Panc1 (cell line): Measurements from ENCODE around the gene LINC00632. TPM values are rescaled to one million over a fixed set of nuclear protein-coding genes. Genes with fewer than 3 reads are reported as not detected.
A peak's percentile ranks its signal among the peaks of the same experiment; 100 is the strongest.

Experiments
- ATAC-seq: fragments of 200-7000 bp; cut with Tn5 transposase; 2 replicates; pipeline ENCODE4 v1.9.1; 2020; ENCODE audit warnings: mild to moderate bottlenecking, moderate library complexity
- BruUV-seq: library from RNA; stranded (reverse); fragments of 400-500 nt; replicated peaks from 2 replicates; lab custom pipeline; 2021; lab: Mats Ljungman, UMichigan
- CTCF ChIA-PET: fragments of 300-600 bp; sonication (Branson Sonifier 250); formaldehyde crosslinking; loops from one replicate; lab custom pipeline; 2022; ENCODE audit warnings: antibody characterized with exemption; lab: Charles Lee
- POLR2A ChIA-PET: fragments of 300-600 bp; sonication (Branson Sonifier 250); formaldehyde crosslinking; loops from one replicate; lab custom pipeline; 2022; ENCODE audit warnings: antibody characterized with exemption; lab: Charles Lee
- DNase-seq: peaks from one replicate; pipeline ENCODE4 v3.0.0-alpha.2; 2010; ENCODE audit warnings: low read depth, low spot score
- H3K27ac ChIP-seq: 2 replicates; pipeline ENCODE4 v1.5.1; 2011; ENCODE audit warnings: mild to moderate bottlenecking, low read length, inconsistent platforms
- H3K27me3 ChIP-seq: fragments of 200-500 bp; sonication (Bioruptor generic); 2 replicates; pipeline ENCODE4 v1.6.0; 2014; ENCODE audit warnings: low read length, inconsistent platforms; ENCODE audit not compliant: control insufficient read depth, insufficient read depth
- H3K36me3 ChIP-seq: fragments of 200-500 bp; sonication (Bioruptor generic); 2 replicates; pipeline ENCODE4 v1.5.1; 2014; ENCODE audit warnings: inconsistent platforms, mild to moderate bottlenecking, low read length, moderate library complexity; ENCODE audit not compliant: control insufficient read depth, insufficient read depth
- H3K4me1 ChIP-seq: 2 replicates; pipeline ENCODE4 v1.5.1; 2011; ENCODE audit warnings: inconsistent platforms, mild to moderate bottlenecking, low read length, moderate library complexity; ENCODE audit not compliant: control insufficient read depth, insufficient read depth
- H3K4me3 ChIP-seq, 2 experiments: 2 replicates each; pipeline ENCODE4 v1.5.1; 2011 to 2012; ENCODE audit warnings: low read depth in 2 of 2, low read length in 2 of 2, mild to moderate bottlenecking in 2 of 2, inconsistent platforms in 1 of 2, moderate library complexity in 1 of 2
- H3K9me3 ChIP-seq: fragments of 200-500 bp; sonication (Bioruptor generic); 2 replicates; pipeline ENCODE4 v1.5.1; 2014; ENCODE audit warnings: low read depth, mild to moderate bottlenecking, inconsistent platforms, low read length, moderate library complexity; ENCODE audit not compliant: control insufficient read depth, insufficient read depth
- POLR2AphosphoS5 ChIP-seq: IDR thresholded peaks from 2 replicates; pipeline ENCODE4 v1.6.1; 2012; ENCODE audit warnings: mild to moderate bottlenecking, low read depth, low read length, moderate library complexity
- SIN3A ChIP-seq: IDR thresholded peaks from 2 replicates; pipeline ENCODE4 v1.6.1; 2012; ENCODE audit warnings: low read depth, mild to moderate bottlenecking, low read length, moderate library complexity, borderline replicate concordance; ENCODE audit not compliant: insufficient read depth
- TCF7L2 ChIP-seq: IDR thresholded peaks from 2 replicates; pipeline ENCODE4 v1.6.1; 2011; ENCODE audit warnings: mild to moderate bottlenecking, low read depth, low read length, inconsistent platforms
- in situ Hi-C: cut with HindIII; loops from 2 replicates; pipeline ENCODE4 v1.10.0; 2016; ENCODE audit warnings: low sequenced_read_pairs, low pct_unique_long_range_greater_than_20kb
- intact Hi-C: fragments of 100-400 bp; cut with micrococcal nuclease; formaldehyde crosslinking; loops from one replicate; pipeline ENCODE4 v1.10.0; 2022; ENCODE audit not compliant: unreplicated experiment
- total RNA-seq: library from RNA; stranded (reverse); gene quantifications from one replicate; pipeline ENCODE4 v1.2.1, GENCODE V29; 2021; ENCODE audit not compliant: unreplicated experiment
- TF ChIP-seq, protein P1 (sequence below): fragments of 450-650 bp; IDR thresholded peaks from 2 replicates; pipeline ENCODE4 v1.5.1; 2017; ENCODE audit warnings: mild to moderate bottlenecking
- TF ChIP-seq, protein P2 (sequence below), 2 experiments: IDR thresholded peaks; 2 replicates each; pipeline ENCODE4 v1.6.1; 2011 to 2012; ENCODE audit warnings: low read depth in 2 of 2, control low read depth in 1 of 2, low read length in 1 of 2, mild to moderate bottlenecking in 1 of 2, moderate library complexity in 1 of 2; ENCODE audit not compliant: insufficient read depth in 1 of 2

The LINC00632 gene
- total RNA-seq, 1 experiment from 2014 or later, result 0.13 TPM

DNA sequence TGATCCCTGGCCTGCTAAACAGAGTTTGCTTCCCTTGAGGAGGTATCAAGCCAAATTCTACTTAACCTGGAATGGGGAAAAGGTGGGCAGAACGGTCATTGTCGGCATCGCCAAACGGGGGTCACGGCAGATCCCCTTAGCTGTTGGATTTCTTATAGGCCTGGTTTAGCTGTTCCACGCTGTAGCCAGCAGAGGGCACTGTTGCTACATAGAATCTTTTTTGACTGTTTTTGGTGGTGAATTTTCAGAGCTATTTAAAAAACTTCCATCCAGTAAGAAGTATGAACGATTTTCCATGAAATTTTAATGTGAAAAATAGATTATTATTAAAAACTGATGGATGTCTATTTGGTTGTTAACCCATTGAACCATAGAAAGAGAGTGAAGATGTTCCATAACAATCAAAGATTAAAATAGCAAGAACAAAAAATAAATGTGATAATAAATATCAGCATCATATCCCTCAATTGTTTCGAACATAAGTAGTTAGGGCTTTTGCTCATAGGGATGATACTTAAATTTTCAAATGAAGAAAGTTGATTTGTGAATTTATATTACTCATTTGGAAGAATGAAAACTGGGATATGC lies 56.6 kb downstream of the LINC00632 start:
- no peaks in the 10 kb centered on the region for H3K9me3 ChIP-seq
- H3K27me3 ChIP-seq, result no peaks in the 10 kb centered on the region
- DNase-seq (peak; percentile 47), ATAC-seq (no peak)
- no peaks in the 10 kb centered on the region for H3K36me3 ChIP-seq
- no peak overlapping the region for H3K4me3 ChIP-seq
- POLR2A ChIA-PET, result no interaction called here
- no TSS peak for BruUV-seq
- intact Hi-C loops (no loop called here), in situ Hi-C loops (no loop called here)
- CTCF ChIA-PET, result no interaction called here
- TF ChIP-seq POLR2AphosphoS5, result no peak
- TF ChIP-seq, protein P1, sequence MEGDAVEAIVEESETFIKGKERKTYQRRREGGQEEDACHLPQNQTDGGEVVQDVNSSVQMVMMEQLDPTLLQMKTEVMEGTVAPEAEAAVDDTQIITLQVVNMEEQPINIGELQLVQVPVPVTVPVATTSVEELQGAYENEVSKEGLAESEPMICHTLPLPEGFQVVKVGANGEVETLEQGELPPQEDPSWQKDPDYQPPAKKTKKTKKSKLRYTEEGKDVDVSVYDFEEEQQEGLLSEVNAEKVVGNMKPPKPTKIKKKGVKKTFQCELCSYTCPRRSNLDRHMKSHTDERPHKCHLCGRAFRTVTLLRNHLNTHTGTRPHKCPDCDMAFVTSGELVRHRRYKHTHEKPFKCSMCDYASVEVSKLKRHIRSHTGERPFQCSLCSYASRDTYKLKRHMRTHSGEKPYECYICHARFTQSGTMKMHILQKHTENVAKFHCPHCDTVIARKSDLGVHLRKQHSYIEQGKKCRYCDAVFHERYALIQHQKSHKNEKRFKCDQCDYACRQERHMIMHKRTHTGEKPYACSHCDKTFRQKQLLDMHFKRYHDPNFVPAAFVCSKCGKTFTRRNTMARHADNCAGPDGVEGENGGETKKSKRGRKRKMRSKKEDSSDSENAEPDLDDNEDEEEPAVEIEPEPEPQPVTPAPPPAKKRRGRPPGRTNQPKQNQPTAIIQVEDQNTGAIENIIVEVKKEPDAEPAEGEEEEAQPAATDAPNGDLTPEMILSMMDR, result peak; percentile 86
- no peak overlapping the region for H3K27ac ChIP-seq
- no peaks in the 10 kb centered on the region for H3K4me1 ChIP-seq

DNA sequence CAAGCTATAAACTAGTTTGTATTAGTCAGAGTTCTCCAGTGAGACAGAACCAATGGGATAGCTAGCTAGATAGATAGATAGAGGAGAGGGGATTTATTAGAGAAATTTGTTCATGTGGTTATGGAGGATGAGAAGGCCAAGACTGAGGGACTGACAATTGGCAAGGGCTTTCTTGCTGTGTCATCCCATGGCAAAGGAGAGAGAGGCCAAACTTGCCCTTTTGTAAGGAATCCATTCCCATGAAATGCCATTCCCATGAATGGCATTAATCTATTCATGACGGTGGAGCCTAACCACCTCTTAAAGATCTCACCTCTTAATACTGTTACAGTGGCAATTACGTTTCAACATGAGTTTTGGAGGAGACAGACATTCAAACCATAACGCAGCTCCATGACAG lies 58.1 kb downstream of the LINC00632 start:
- TF ChIP-seq SIN3A (no peak), POLR2AphosphoS5 (no peak), TCF7L2 (no peak)
- TF ChIP-seq, protein P2, sequence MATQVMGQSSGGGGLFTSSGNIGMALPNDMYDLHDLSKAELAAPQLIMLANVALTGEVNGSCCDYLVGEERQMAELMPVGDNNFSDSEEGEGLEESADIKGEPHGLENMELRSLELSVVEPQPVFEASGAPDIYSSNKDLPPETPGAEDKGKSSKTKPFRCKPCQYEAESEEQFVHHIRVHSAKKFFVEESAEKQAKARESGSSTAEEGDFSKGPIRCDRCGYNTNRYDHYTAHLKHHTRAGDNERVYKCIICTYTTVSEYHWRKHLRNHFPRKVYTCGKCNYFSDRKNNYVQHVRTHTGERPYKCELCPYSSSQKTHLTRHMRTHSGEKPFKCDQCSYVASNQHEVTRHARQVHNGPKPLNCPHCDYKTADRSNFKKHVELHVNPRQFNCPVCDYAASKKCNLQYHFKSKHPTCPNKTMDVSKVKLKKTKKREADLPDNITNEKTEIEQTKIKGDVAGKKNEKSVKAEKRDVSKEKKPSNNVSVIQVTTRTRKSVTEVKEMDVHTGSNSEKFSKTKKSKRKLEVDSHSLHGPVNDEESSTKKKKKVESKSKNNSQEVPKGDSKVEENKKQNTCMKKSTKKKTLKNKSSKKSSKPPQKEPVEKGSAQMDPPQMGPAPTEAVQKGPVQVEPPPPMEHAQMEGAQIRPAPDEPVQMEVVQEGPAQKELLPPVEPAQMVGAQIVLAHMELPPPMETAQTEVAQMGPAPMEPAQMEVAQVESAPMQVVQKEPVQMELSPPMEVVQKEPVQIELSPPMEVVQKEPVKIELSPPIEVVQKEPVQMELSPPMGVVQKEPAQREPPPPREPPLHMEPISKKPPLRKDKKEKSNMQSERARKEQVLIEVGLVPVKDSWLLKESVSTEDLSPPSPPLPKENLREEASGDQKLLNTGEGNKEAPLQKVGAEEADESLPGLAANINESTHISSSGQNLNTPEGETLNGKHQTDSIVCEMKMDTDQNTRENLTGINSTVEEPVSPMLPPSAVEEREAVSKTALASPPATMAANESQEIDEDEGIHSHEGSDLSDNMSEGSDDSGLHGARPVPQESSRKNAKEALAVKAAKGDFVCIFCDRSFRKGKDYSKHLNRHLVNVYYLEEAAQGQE (IDR thresholded peaks at IDR 0.05; ENCODE audit: insufficient read depth in 1 of 2, low read depth in 2 of 2, low read length in 1 of 2), result no peak
- TF ChIP-seq, protein P1, result no peak
- DNase-seq (no peak), ATAC-seq (no peak)
- in situ Hi-C loops (no loop called here), intact Hi-C loops (no loop called here)
- H3K27me3 ChIP-seq, result no peaks in the 10 kb centered on the region
- no peaks in the 10 kb centered on the region for H3K4me1 ChIP-seq
- CTCF ChIA-PET, result no interaction called here
- no peak overlapping the region for H3K27ac ChIP-seq
- H3K9me3 ChIP-seq, result no peaks in the 10 kb centered on the region
- POLR2A ChIA-PET, result no interaction called here
- no peaks in the 10 kb centered on the region for H3K36me3 ChIP-seq
- H3K4me3 ChIP-seq, result no peak overlapping the region
- BruUV-seq, result no TSS peak
